NK-92 treated with Interleukin-12 subunit alpha and Interleukin-12 subunit beta, amount 100 ng/mL, for 24 hours (cell line): ENCODE data around the gene PLS3.
"Not testable (repeated sequence)": the region's sequence is repeated elsewhere in the genome, so short reads cannot be mapped to it uniquely, and the experiment has no call there.

Experiments
- DNase-seq: peaks from one replicate; lab custom pipeline; 2025; lab: John Stamatoyannopoulos, UW

PLS3 gene

GRCh38 chrX:115609621-115610020, 48.6 kb downstream of the PLS3 start:
- no peak for DNase-seq

- no peak for DNase-seq
Measured at GRCh38 chrX:115616943-115617563, 56.1 kb downstream of the PLS3 start.

- DNase-seq = no peak
Measured at GRCh38 chrX:115622534-115622933, 61.6 kb downstream of the PLS3 start.

- DNase-seq = no peak
Measured at GRCh38 chrX:115624916-115625315, 63.9 kb downstream of the PLS3 start.

GRCh38 chrX:115625572-115626301, 64.8 kb downstream of the PLS3 start:
- no peak for DNase-seq

- DNase-seq = no peak
Measured at GRCh38 chrX:115630204-115630603, 69.2 kb downstream of the PLS3 start.

GRCh38 chrX:115632455-115632854, 71.5 kb downstream of the PLS3 start:
- DNase-seq = no peak

- DNase-seq = not testable (repeated sequence)
Measured at GRCh38 chrX:115633397-115633796, 72.4 kb downstream of the PLS3 start.

- no peak for DNase-seq
Measured at GRCh38 chrX:115639334-115639880, 78.4 kb downstream of the PLS3 start.

GRCh38 chrX:115642311-115642710, 81.3 kb downstream of the PLS3 start:
- no peak for DNase-seq

- no peak for DNase-seq
Measured at GRCh38 chrX:115642895-115643530, 82.0 kb downstream of the PLS3 start.

GRCh38 chrX:115644397-115644796, 83.4 kb downstream of the PLS3 start:
- not testable (repeated sequence) for DNase-seq

GRCh38 chrX:115649461-115650063, 88.6 kb downstream of the PLS3 start:
- DNase-seq = no peak

GRCh38 chrX:115650449-115650848, 89.5 kb downstream of the PLS3 start:
- no peak for DNase-seq

GRCh38 chrX:115650916-115651315, 89.9 kb downstream of the PLS3 start:
- DNase-seq = no peak

- no peak for DNase-seq
Measured at GRCh38 chrX:115652221-115652620, 91.2 kb downstream of the PLS3 start.

GRCh38 chrX:115665122-115665521, 104.1 kb downstream of the PLS3 start:
- no peak for DNase-seq

- DNase-seq = no peak
Measured at GRCh38 chrX:115679460-115679859, 118.5 kb downstream of the PLS3 start.

GRCh38 chrX:115687595-115687994, 126.6 kb downstream of the PLS3 start:
- DNase-seq = no peak

GRCh38 chrX:115689931-115690330, 129.0 kb downstream of the PLS3 start:
- no peak for DNase-seq

- DNase-seq = no peak
Measured at GRCh38 chrX:115690511-115691216, 129.7 kb downstream of the PLS3 start.

GRCh38 chrX:115693476-115693875, 132.5 kb downstream of the PLS3 start:
- no peak for DNase-seq
